T-cell (primary cell): ENCODE data around the gene GNS. TPM values are rescaled to one million over a fixed set of nuclear protein-coding genes. Genes with fewer than 3 reads are reported as not detected.

Experiments used
- ATAC-seq, 4 experiments: fragments of 200-7000 bp in 3 of 4; fragments of 150-1000 bp in 1 of 4; cut with Tn5 transposase; replicated peaks in 1 of 4; 1 replicate in 3 of 4; 2 replicates in 1 of 4; pipeline ENCODE4 v1.10.0; 2021; ENCODE audit warnings: moderate library complexity in 3 of 4, mild to moderate bottlenecking in 2 of 4, moderate number of reproducible peaks in 1 of 4
- CTCF ChIA-PET, 2 donors: fragments of 300-600 bp; sonication (Branson Sonifier 250); formaldehyde crosslinking; loops; one replicate each; lab custom pipeline; 2022; ENCODE audit warnings: antibody characterized with exemption in 2 of 2; lab: Charles Lee
- POLR2A ChIA-PET, 2 donors: fragments of 300-600 bp; sonication (Branson Sonifier 250); formaldehyde crosslinking; loops; one replicate each; lab custom pipeline; 2022; ENCODE audit warnings: antibody characterized with exemption in 2 of 2; lab: Charles Lee
- DNase-seq, 35 experiments: peaks; one replicate each; pipeline versions ENCODE4 v3.0.0 to v3.0.0-alpha.2; 2013 to 2023
- H3K27ac ChIP-seq: one replicate; pipeline ENCODE4 v1.5.1; 2013; ENCODE audit warnings: low read length
- H3K27me3 ChIP-seq, 2 experiments: replicated peaks in 1 of 2; 1 replicate in 1 of 2; 2 replicates in 1 of 2; pipeline versions ENCODE4 v1.6.1 to v1.7.0; 2013; ENCODE audit warnings: low read length in 1 of 2, mixed read lengths in 1 of 2; ENCODE audit not compliant: control insufficient read depth in 2 of 2, insufficient read depth in 2 of 2; ENCODE audit errors: extremely low read depth in 1 of 2
- H3K36me3 ChIP-seq, 2 donors: 1 replicate in 1 of 2; 2 replicates in 1 of 2; pipeline versions ENCODE4 v1.6.1 to v1.7.0; 2013; ENCODE audit warnings: low read length in 1 of 2; ENCODE audit not compliant: control insufficient read depth in 2 of 2, insufficient read depth in 1 of 2; ENCODE audit errors: extremely low read depth in 1 of 2
- H3K4me1 ChIP-seq, 2 experiments: 1 replicate in 1 of 2; 2 replicates in 1 of 2; pipeline versions ENCODE4 v1.6.1 to v1.7.0; 2013; ENCODE audit warnings: low read length in 2 of 2, mixed read lengths in 1 of 2; ENCODE audit not compliant: insufficient read depth in 2 of 2, control insufficient read depth in 1 of 2; ENCODE audit errors: extremely low read depth in 1 of 2
- H3K4me3 ChIP-seq, 2 donors: 1 replicate in 1 of 2; 2 replicates in 1 of 2; pipeline versions ENCODE4 v1.5.1 to v1.7.0; 2013; ENCODE audit warnings: mild to moderate bottlenecking in 2 of 2, low read length in 1 of 2, moderate library complexity in 1 of 2; ENCODE audit not compliant: control insufficient read depth in 1 of 2; ENCODE audit errors: extremely low read depth in 1 of 2
- H3K9me3 ChIP-seq: 2 replicates; pipeline ENCODE4 v1.7.0; 2013
- H3K27ac Mint-ChIP-seq, 2 donors: one replicate each; pipeline ENCODE4 v1.8.0; 2020 to 2021; ENCODE audit warnings: mild to moderate bottlenecking in 2 of 2, mixed read lengths in 2 of 2
- H3K27me3 Mint-ChIP-seq, 2 donors: one replicate each; pipeline ENCODE4 v1.8.0; 2021 to 2022; ENCODE audit warnings: mixed read lengths in 2 of 2
- H3K36me3 Mint-ChIP-seq: one replicate; pipeline ENCODE4 v1.8.0; 2021; ENCODE audit warnings: mixed read lengths
- H3K4me1 Mint-ChIP-seq, 3 donors: one replicate each; pipeline ENCODE4 v1.8.0; 2020 to 2022; ENCODE audit warnings: mixed read lengths in 3 of 3, mild to moderate bottlenecking in 1 of 3
- H3K4me3 Mint-ChIP-seq, 3 donors: one replicate each; pipeline ENCODE4 v1.8.0; 2020 to 2022; ENCODE audit warnings: mild to moderate bottlenecking in 3 of 3, mixed read lengths in 3 of 3, moderate library complexity in 3 of 3
- H3K9me3 Mint-ChIP-seq, 3 donors: one replicate each; pipeline ENCODE4 v1.8.0; 2020 to 2022; ENCODE audit warnings: mixed read lengths in 3 of 3
- WGBS: methylation state at CpG from one replicate; pipeline ENCODE4 v1.1.5; 2013; ENCODE audit warnings: missing lambda C conversion rate; ENCODE audit not compliant: insufficient coverage; 5-methylcytosine and 5-hydroxymethylcytosine counted together
- total RNA-seq, 35 experiments: library from RNA in 6 of 35; stranded (reverse) in 6 of 35; fragments of 120-200 nt in 1 of 35; gene quantifications; one replicate each; pipeline versions ENCODE4 v1.2.1 to v1.2.4 and lab custom pipeline; 2013 to 2026

Gene GNS
- total RNA-seq, 5 donors from 2014 or later (not counting 1 experiment from before 2014, with no cell fraction given), result 22.9 to 29.4 (median 25.5) TPM

GRCh38 chr12:64683816-64684543 lies 75.2 kb downstream of the GNS start:
- ATAC-seq (no peak), DNase-seq (no peak)
- peak overlapping the region; percentile 98 to 99 for H3K27ac Mint-ChIP-seq
- peak overlapping the region; percentile 87 for H3K27ac ChIP-seq
- peaks cover 47% of the 10 kb centered on the region for H3K36me3 Mint-ChIP-seq
- POLR2A ChIA-PET, result interaction anchor here (0.6 to 1.5 kb wide), 8 partner anchors 8 to 197 kb away, joined by 3 to 7 read pairs (median 5); no protein-coding TSS in a partner anchor
- H3K36me3 ChIP-seq, result peaks cover 0 to 37% of the 10 kb centered on the region in 2 donors
- H3K9me3 Mint-ChIP-seq, result no peaks in the 10 kb centered on the region
- H3K27me3 Mint-ChIP-seq, result no peaks in the 10 kb centered on the region
- H3K4me3 Mint-ChIP-seq, result peak overlapping the region; percentile 52 to 64 (median 61)
- no peaks in the 10 kb centered on the region for H3K9me3 ChIP-seq
- no peak overlapping the region for H3K4me3 ChIP-seq
- H3K4me1 Mint-ChIP-seq, result peaks cover 86 to 98% (median 94%) of the 10 kb centered on the region in 3 donors
- H3K27me3 ChIP-seq, result no peaks in the 10 kb centered on the region
- H3K4me1 ChIP-seq, result peaks cover 72 to 97% of the 10 kb centered on the region in 2 experiments
- CTCF ChIA-PET, result interaction anchor here (0.7 to 1.8 kb wide), 9 partner anchors 10 to 135 kb away, joined by 3 to 13 read pairs (median 4); partner anchors contain the start of gene RASSF3 (in 1 of the 2)
- WGBS, result 71% methylated on average over 2 of the region's 10 CpGs

DNA sequence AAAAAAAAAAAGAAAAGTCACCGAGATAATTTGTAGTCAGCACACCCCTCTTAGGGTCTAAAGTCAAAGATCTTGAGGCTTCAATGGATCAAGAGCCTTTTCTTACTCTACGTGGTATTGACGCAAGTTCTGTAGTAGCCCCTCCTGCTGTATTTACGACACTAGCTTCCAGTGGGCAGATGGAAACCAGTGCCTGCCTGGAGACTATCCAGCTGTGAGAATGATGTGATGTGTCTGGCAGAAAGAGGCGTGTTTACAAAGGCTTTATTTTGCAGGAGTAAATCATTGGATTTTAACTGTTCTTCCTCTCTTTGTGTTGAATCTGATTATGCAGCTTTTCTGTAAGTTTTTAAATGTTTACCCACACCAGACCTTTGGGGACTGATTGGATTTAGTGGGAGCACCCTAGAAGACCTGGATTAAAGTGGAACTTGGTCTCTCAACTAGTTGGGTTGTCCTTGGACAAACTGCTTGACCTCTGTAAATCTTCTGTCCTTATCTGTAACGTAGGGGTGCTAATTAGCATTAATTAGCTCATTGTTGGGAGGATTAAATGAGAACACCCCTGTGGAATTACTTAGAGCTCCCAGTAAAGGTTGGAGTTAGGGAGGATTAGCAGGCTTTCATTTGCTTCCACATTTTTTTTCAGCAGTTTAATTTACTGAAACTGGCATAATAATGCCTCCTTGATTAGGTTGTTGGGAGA lies 76.5 kb downstream of the GNS start:
- WGBS, result no CpG with 5 or more reads among the region's 6 CpGs
- Histone ChIP-seq H3K9me3 (no peaks in the 10 kb centered on the region), H3K4me1 (peaks cover 75 to 97% of the 10 kb centered on the region in 2 experiments), H3K4me3 (no peak overlapping the region), H3K36me3 (peaks cover 0 to 25% of the 10 kb centered on the region in 2 donors), H3K27me3 (no peaks in the 10 kb centered on the region), H3K27ac (peak overlapping the region; percentile 87)
- Mint-ChIP-seq H3K9me3 (no peaks in the 10 kb centered on the region), H3K36me3 (peaks cover 34% of the 10 kb centered on the region), H3K27ac (peak overlapping the region; percentile 98 to 99), H3K27me3 (no peaks in the 10 kb centered on the region), H3K4me3 (peak overlapping the region; percentile 4 to 64 (median 17)), H3K4me1 (peaks cover 86 to 98% (median 94%) of the 10 kb centered on the region in 3 donors)
- ChIA-PET POLR2A (interaction anchor here (0.6 to 1.5 kb wide), 5 partner anchors 9 to 17 kb away, joined by 3 to 7 read pairs (median 4); no protein-coding TSS in a partner anchor), CTCF (interaction anchor here (0.6 to 1.2 kb wide), 4 partner anchors 9 to 272 kb away, joined by 3 to 5 read pairs (median 3); no protein-coding TSS in a partner anchor)
- peak in 1 of 35 experiments; percentile 22 for DNase-seq
- ATAC-seq, result no peak

- Mint-ChIP-seq H3K4me1 (peaks cover 94 to 100% (median 98%) of the 10 kb centered on the region in 3 donors), H3K36me3 (peaks cover 29% of the 10 kb centered on the region), H3K27me3 (no peaks in the 10 kb centered on the region), H3K9me3 (no peaks in the 10 kb centered on the region), H3K27ac (peak overlapping the region; percentile 98 to 99), H3K4me3 (peak overlapping the region; percentile 42 to 64 (median 49))
- no peaks in the 10 kb centered on the region for H3K9me3 ChIP-seq
- 44% methylated on average over 2 of the region's 5 CpGs for WGBS
- DNase-seq (peak in 3 of 35 experiments; percentile 23 to 36 (median 23)), ATAC-seq (peak in 1 of 4 experiments; percentile 9)
- H3K27me3 ChIP-seq, result no peaks in the 10 kb centered on the region
- H3K36me3 ChIP-seq, result peaks cover 0 to 13% of the 10 kb centered on the region in 2 donors
- H3K4me3 ChIP-seq, result peak overlapping the region in 1 of 2 donors; percentile 30
- peaks cover 84 to 97% of the 10 kb centered on the region in 2 experiments for H3K4me1 ChIP-seq
- POLR2A ChIA-PET, result interaction anchor here (0.6 to 1.2 kb wide), 5 partner anchors 12 to 26 kb away, joined by 3 to 4 read pairs (median 3); no protein-coding TSS in a partner anchor
- H3K27ac ChIP-seq, result peak overlapping the region; percentile 93
- CTCF ChIA-PET, result interaction anchor here (0.6 to 1.7 kb wide), 4 partner anchors 14 to 132 kb away, joined by 3 to 11 read pairs (median 4); no protein-coding TSS in a partner anchor
Measured at GRCh38 chr12:64681200-64682052, 77.8 kb downstream of the GNS start.

- H3K27me3 ChIP-seq, result no peaks in the 10 kb centered on the region
- peaks cover 0 to 2% of the 10 kb centered on the region in 2 donors for H3K36me3 ChIP-seq
- ATAC-seq (no peak), DNase-seq (no peak)
- Mint-ChIP-seq H3K36me3 (peaks cover 19% of the 10 kb centered on the region), H3K27me3 (no peaks in the 10 kb centered on the region), H3K9me3 (no peaks in the 10 kb centered on the region), H3K4me3 (peak overlapping the region; percentile 64 to 68 (median 67)), H3K27ac (peak overlapping the region; percentile 98 to 99), H3K4me1 (peaks cover 94 to 100% (median 98%) of the 10 kb centered on the region in 3 donors)
- WGBS, result no CpG with 5 or more reads among the region's 4 CpGs
- ChIA-PET CTCF (interaction anchor here (0.9 to 3.1 kb wide), 9 partner anchors 11 to 135 kb away, joined by 3 to 25 read pairs (median 5); no protein-coding TSS in a partner anchor), POLR2A (interaction anchor here (0.6 to 3.6 kb wide), 7 partner anchors 11 to 219 kb away, joined by 3 to 32 read pairs (median 5); no protein-coding TSS in a partner anchor)
- peak overlapping the region; percentile 93 for H3K27ac ChIP-seq
- H3K4me3 ChIP-seq, result peak overlapping the region; percentile 6 to 10
- peaks cover 86 to 97% of the 10 kb centered on the region in 2 experiments for H3K4me1 ChIP-seq
- H3K9me3 ChIP-seq, result no peaks in the 10 kb centered on the region
Measured at GRCh38 chr12:64680235-64680634, 79.0 kb downstream of the GNS start.

DNA sequence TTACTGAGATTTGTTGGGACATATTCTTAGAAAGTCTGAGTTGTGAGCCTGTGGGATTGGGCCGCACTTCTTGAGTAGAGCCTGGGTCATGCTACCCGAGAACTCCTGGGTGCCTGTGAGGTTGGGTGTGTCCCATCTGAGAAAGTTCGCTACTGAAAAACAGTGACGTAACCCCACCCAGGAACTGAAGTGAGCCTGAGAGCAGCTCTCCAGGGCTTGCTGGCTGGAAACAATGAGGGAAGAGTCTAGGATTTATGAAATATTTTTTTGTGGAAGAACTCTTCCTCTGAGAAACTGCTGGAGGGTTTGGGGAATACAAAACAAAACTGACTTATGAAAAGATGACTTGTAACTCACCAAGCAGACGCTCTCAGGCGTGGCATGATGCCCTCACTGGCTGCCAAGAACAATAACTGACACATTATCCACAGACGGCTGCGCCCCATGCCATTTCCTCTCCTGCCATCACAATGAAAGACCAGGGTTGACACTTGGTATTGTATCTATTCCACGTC lies 79.7 kb downstream of the GNS start:
- peak; percentile 63 to 71 (median 68) for ATAC-seq
- Histone ChIP-seq H3K4me1 (peaks cover 87 to 98% of the 10 kb centered on the region in 2 experiments), H3K27ac (peak overlapping the region; percentile 93), H3K4me3 (peak overlapping the region in 1 of 2 donors; percentile 10), H3K9me3 (no peaks in the 10 kb centered on the region), H3K36me3 (no peaks in the 10 kb centered on the region), H3K27me3 (no peaks in the 10 kb centered on the region)
- 5% methylated on average over 9 of the region's 9 CpGs for WGBS
- Mint-ChIP-seq H3K9me3 (no peaks in the 10 kb centered on the region), H3K27me3 (no peaks in the 10 kb centered on the region), H3K27ac (peak overlapping the region; percentile 98 to 99), H3K4me3 (peak overlapping the region; percentile 64 to 68 (median 67)), H3K36me3 (peaks cover 17% of the 10 kb centered on the region), H3K4me1 (peaks cover 91 to 98% (median 97%) of the 10 kb centered on the region in 3 donors)
- ChIA-PET POLR2A (interaction anchor here (0.5 to 3.6 kb wide), 8 partner anchors 10 to 219 kb away, joined by 3 to 32 read pairs (median 5); no protein-coding TSS in a partner anchor), CTCF (interaction anchor here (0.9 to 3.1 kb wide), 8 partner anchors 10 to 134 kb away, joined by 3 to 25 read pairs (median 6); no protein-coding TSS in a partner anchor)
- peak in 34 of 35 experiments; percentile 62 to 86 (median 76) for DNase-seq
